Upper lobe of left lung (tissue), 4 donors: ENCODE results near the gene SLC28A2.
"Not testable (repeated sequence)": the region's sequence is repeated elsewhere in the genome, so short reads cannot be mapped to it uniquely, and the experiment has no call there.

Experiments
- POLR2A ChIP-seq, 4 donors: fragments of 450-650 bp; IDR thresholded peaks; one replicate each; pipeline ENCODE4 v1.5.1; 2016 to 2017; ENCODE audit warnings: antibody characterized with exemption in 4 of 4, mild to moderate bottlenecking in 2 of 4
- POLR2AphosphoS5 ChIP-seq, 2 donors: sonication (generic); formaldehyde crosslinking; IDR thresholded peaks; one replicate each; pipeline ENCODE4 v1.5.1; 2017; ENCODE audit warnings: antibody characterized with exemption in 2 of 2
- TF ChIP-seq, protein P1 (sequence below), 6 experiments: fragments of 450-650 bp in 4 of 6; fragments of 200-600 bp in 2 of 6; sonication (generic) in 2 of 6; IDR thresholded peaks; one replicate each; pipeline ENCODE4 v1.5.1; 2016 to 2019; ENCODE audit warnings: antibody characterized with exemption in 6 of 6

DNA sequence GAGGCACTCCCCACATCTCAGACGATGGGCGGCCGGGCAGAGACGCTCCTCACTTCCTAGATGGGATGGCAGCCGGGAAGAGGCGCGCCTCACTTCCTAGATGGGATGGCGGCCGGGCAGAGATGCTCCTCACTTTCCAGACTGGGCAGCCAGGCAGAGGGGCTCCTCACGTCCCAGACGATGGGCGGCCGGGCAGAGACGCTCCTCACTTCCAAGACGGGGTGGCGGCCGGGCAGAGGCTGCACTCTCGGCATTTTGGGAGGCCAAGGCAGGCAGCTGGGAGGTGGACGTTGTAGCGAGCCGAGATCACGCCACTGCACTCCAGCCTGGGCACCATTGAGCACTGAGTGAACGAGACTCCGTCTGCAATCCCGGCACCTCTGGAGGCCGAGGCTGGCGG is 41.3 kb downstream of the SLC28A2 start:
- TF ChIP-seq, protein P1, sequence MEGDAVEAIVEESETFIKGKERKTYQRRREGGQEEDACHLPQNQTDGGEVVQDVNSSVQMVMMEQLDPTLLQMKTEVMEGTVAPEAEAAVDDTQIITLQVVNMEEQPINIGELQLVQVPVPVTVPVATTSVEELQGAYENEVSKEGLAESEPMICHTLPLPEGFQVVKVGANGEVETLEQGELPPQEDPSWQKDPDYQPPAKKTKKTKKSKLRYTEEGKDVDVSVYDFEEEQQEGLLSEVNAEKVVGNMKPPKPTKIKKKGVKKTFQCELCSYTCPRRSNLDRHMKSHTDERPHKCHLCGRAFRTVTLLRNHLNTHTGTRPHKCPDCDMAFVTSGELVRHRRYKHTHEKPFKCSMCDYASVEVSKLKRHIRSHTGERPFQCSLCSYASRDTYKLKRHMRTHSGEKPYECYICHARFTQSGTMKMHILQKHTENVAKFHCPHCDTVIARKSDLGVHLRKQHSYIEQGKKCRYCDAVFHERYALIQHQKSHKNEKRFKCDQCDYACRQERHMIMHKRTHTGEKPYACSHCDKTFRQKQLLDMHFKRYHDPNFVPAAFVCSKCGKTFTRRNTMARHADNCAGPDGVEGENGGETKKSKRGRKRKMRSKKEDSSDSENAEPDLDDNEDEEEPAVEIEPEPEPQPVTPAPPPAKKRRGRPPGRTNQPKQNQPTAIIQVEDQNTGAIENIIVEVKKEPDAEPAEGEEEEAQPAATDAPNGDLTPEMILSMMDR (IDR thresholded peaks at IDR 0.05) = not testable (repeated sequence)
- TF ChIP-seq POLR2A, POLR2AphosphoS5 (IDR thresholded peaks at IDR 0.05): not testable (repeated sequence)
